ENCODE measurements around the gene DAPK1. TPM values are rescaled to one million over a fixed set of nuclear protein-coding genes. Genes with fewer than 3 reads are reported as not detected.

Gene DAPK1
- 166 TPM for total RNA-seq
- polyA plus RNA-seq (ENCODE audit: insufficient read depth, low read depth, low replicate concordance): 15.5 TPM
- long read RNA-seq, donor 1, full-length matches to known transcripts: 6 of 6 reads
- long read RNA-seq, donor 1, partial matches to known transcripts: 0 of 6 reads
- long read RNA-seq, donor 1, other reads (novel, unspliced or antisense): 0 of 6 reads
- long read RNA-seq, donor 2, full-length matches to known transcripts: 6 of 6 reads
- long read RNA-seq, donor 2, partial matches to known transcripts: 0 of 6 reads
- long read RNA-seq, donor 2, other reads (novel, unspliced or antisense): 0 of 6 reads
- long read RNA-seq, donor 3, full-length matches to known transcripts: 5 of 25 reads
- long read RNA-seq, donor 3, partial matches to known transcripts: 20 of 25 reads
- long read RNA-seq, donor 3, other reads (novel, unspliced or antisense): 0 of 25 reads
- long read RNA-seq, donor 4, full-length matches to known transcripts: 4 of 13 reads
- long read RNA-seq, donor 4, partial matches to known transcripts: 9 of 13 reads
- long read RNA-seq, donor 4, other reads (novel, unspliced or antisense): 0 of 13 reads
- long read RNA-seq, donor 5, partial matches to known transcripts: 0 of 1 reads
- long read RNA-seq, donor 5, other reads (novel, unspliced or antisense): 0 of 1 reads
- long read RNA-seq, donor 6, full-length matches to known transcripts: 2 of 2 reads
- long read RNA-seq, donor 6, partial matches to known transcripts: 0 of 2 reads
- long read RNA-seq, donor 6, other reads (novel, unspliced or antisense): 0 of 2 reads
- long read RNA-seq, donor 7, full-length matches to known transcripts: 18 of 85 reads
- long read RNA-seq, donor 7, partial matches to known transcripts: 52 of 85 reads
- long read RNA-seq, donor 7, other reads (novel, unspliced or antisense): 15 of 85 reads
- long read RNA-seq, donor 8, full-length matches to known transcripts: 3 of 27 reads
- long read RNA-seq, donor 8, partial matches to known transcripts: 24 of 27 reads
- long read RNA-seq, donor 8, other reads (novel, unspliced or antisense): 0 of 27 reads
- long read RNA-seq, donor 9, full-length matches to known transcripts: 2 of 2 reads
- long read RNA-seq, donor 9, partial matches to known transcripts: 0 of 2 reads
- long read RNA-seq, donor 9, other reads (novel, unspliced or antisense): 0 of 2 reads
- long read RNA-seq, donor 10, full-length matches to known transcripts: 6 of 16 reads
- long read RNA-seq, donor 10, partial matches to known transcripts: 10 of 16 reads
- long read RNA-seq, donor 10, other reads (novel, unspliced or antisense): 0 of 16 reads

GRCh38 chr9:87497604-87498045 lies at the start of gene DAPK1:
Gene DAPK1 (plus strand): TSS chr9:87497867. CDS start chr9:87499078, 1,211 bp downstream.
- H3K9me3 ChIP-seq (ENCODE audit: control insufficient read depth in 2 of 3, insufficient read depth in 1 of 3, low read length in 3 of 3): no peaks in the 10 kb centered on the region
- DNase-seq (peak; percentile 88 to 92 (median 91)), FAIRE-seq (no peak)
- no peaks in the 10 kb centered on the region for H3K36me3 ChIP-seq (ENCODE audit: control insufficient read depth in 2 of 3, insufficient read depth in 3 of 3, low read length in 3 of 3)
- peak within 1 kb of the TSS; percentile 81 to 83 for H3K27ac ChIP-seq (ENCODE audit: low read depth in 2 of 2, low read length in 2 of 2)
- H3K4me1 ChIP-seq (ENCODE audit: control insufficient read depth in 2 of 3, insufficient read depth in 2 of 3, low read depth in 1 of 3, low read length in 3 of 3): peaks cover 0 to 5% (median 4%) of the 10 kb centered on the region in 3 donors
- H3K27me3 ChIP-seq (ENCODE audit: control insufficient read depth, insufficient read depth, low read length): no peaks in the 10 kb centered on the region
- peak within 1 kb of the TSS; percentile 61 to 79 (median 71) for H3K9ac ChIP-seq (ENCODE audit: low read length in 3 of 3)
- intact Hi-C loops (cut with DNase I): no loop called here
- peak within 1 kb of the TSS; percentile 81 to 83 (median 82) for H3K4me3 ChIP-seq (ENCODE audit: low read length in 3 of 3)
- TF ChIP-seq CTCF (IDR thresholded peaks at IDR 0.05; ENCODE audit: borderline replicate concordance, extremely low read depth, insufficient read depth): no peak

GRCh38 chr9:87451149-87451548 lies 46.5 kb upstream of the DAPK1 start:
- Histone ChIP-seq H3K36me3 (ENCODE audit: control insufficient read depth in 2 of 3, insufficient read depth in 3 of 3, low read length in 3 of 3) (no peaks in the 10 kb centered on the region), H3K4me1 (ENCODE audit: control insufficient read depth in 2 of 3, insufficient read depth in 2 of 3, low read depth in 1 of 3, low read length in 3 of 3) (no peaks in the 10 kb centered on the region), H3K9me3 (ENCODE audit: control insufficient read depth in 2 of 3, insufficient read depth in 1 of 3, low read length in 3 of 3) (peaks cover 0 to 6% (median 0%) of the 10 kb centered on the region in 3 donors), H3K27me3 (ENCODE audit: control insufficient read depth, insufficient read depth, low read length) (no peaks in the 10 kb centered on the region), H3K27ac (ENCODE audit: low read depth in 2 of 2, low read length in 2 of 2) (no peak overlapping the region), H3K4me3 (ENCODE audit: low read length in 3 of 3) (no peak overlapping the region), H3K9ac (ENCODE audit: low read length in 3 of 3) (no peak overlapping the region)
- FAIRE-seq: no peak
- intact Hi-C loops (cut with DNase I): no loop called here
- DNase-seq: no peak
- no peak for TF ChIP-seq CTCF (IDR thresholded peaks at IDR 0.05; ENCODE audit: borderline replicate concordance, extremely low read depth, insufficient read depth)

GRCh38 chr9:87455407-87455806 lies 42.3 kb upstream of the DAPK1 start:
- no peaks in the 10 kb centered on the region for H3K36me3 ChIP-seq (ENCODE audit: control insufficient read depth in 2 of 3, insufficient read depth in 3 of 3, low read length in 3 of 3)
- no peaks in the 10 kb centered on the region for H3K4me1 ChIP-seq (ENCODE audit: control insufficient read depth in 2 of 3, insufficient read depth in 2 of 3, low read depth in 1 of 3, low read length in 3 of 3)
- H3K9ac ChIP-seq (ENCODE audit: low read length in 3 of 3): no peak overlapping the region
- intact Hi-C loops (cut with DNase I): no loop called here
- DNase-seq: no peak
- no peak for TF ChIP-seq CTCF (IDR thresholded peaks at IDR 0.05; ENCODE audit: borderline replicate concordance, extremely low read depth, insufficient read depth)
- no peak overlapping the region for H3K27ac ChIP-seq (ENCODE audit: low read depth in 2 of 2, low read length in 2 of 2)
- FAIRE-seq: no peak
- no peak overlapping the region for H3K4me3 ChIP-seq (ENCODE audit: low read length in 3 of 3)
- H3K9me3 ChIP-seq (ENCODE audit: control insufficient read depth in 2 of 3, insufficient read depth in 1 of 3, low read length in 3 of 3): peaks cover 0 to 6% (median 0%) of the 10 kb centered on the region in 3 donors
- H3K27me3 ChIP-seq (ENCODE audit: control insufficient read depth, insufficient read depth, low read length): no peaks in the 10 kb centered on the region
